IMR-90 (cell line): ENCODE results near the gene PGLYRP3.

Experiments
- BHLHE40 ChIP-seq: fragments of 150-350 bp; IDR thresholded peaks from 2 replicates; pipeline ENCODE4 v1.6.1; 2016; ENCODE audit warnings: mild to moderate bottlenecking, low read depth, low read length
- POLR2A ChIP-seq: IDR thresholded peaks from 2 replicates; pipeline ENCODE4 v1.6.1; 2012; ENCODE audit warnings: mild to moderate bottlenecking, low read depth, low read length
- RAD21 ChIP-seq: IDR thresholded peaks from 2 replicates; pipeline ENCODE4 v1.6.1; 2012; ENCODE audit warnings: low read length, improper control_type of control experiment
- RCOR1 ChIP-seq: IDR thresholded peaks from 2 replicates; pipeline ENCODE4 v1.6.1; 2012; ENCODE audit warnings: mild to moderate bottlenecking, low read length, improper control_type of control experiment; ENCODE audit not compliant: insufficient replicate concordance
- TF ChIP-seq, protein P1 (sequence below): conservative IDR thresholded peaks from 2 replicates; pipeline ENCODE4 v1.5.1; 2012; ENCODE audit warnings: mild to moderate bottlenecking, low read depth, low read length, improper control_type of control experiment

DNA sequence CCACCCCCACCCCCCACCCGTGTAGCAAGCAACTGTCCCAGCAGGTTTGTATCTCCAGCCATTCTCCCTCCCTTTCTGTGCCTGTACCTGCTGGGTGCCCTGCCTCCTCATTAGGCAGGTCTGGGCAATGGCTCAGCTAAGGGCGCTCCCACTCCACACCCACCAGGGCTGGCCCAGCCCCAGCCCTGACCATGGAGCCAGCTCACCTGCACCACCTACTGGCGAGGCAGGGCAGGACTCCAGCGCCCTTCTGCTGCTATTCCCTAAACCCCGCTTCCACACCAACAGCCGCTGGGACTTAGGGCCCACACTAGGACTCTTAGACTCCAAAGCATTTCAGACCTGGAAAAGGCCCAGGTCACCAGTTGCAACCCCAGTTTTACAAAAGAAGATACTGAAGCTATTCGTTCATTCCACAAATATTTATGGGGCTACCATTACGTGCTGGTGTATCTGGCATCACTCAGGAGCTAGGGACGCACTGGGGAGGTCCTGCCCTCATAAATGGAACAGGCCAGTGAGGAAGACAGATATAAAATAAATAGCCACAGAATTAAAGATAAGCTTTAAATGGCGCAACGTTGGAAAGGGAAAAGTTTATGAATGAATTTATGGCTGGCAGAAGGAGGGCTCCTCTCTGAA is 24.0 kb downstream of the PGLYRP3 start:
- TF ChIP-seq, protein P1, sequence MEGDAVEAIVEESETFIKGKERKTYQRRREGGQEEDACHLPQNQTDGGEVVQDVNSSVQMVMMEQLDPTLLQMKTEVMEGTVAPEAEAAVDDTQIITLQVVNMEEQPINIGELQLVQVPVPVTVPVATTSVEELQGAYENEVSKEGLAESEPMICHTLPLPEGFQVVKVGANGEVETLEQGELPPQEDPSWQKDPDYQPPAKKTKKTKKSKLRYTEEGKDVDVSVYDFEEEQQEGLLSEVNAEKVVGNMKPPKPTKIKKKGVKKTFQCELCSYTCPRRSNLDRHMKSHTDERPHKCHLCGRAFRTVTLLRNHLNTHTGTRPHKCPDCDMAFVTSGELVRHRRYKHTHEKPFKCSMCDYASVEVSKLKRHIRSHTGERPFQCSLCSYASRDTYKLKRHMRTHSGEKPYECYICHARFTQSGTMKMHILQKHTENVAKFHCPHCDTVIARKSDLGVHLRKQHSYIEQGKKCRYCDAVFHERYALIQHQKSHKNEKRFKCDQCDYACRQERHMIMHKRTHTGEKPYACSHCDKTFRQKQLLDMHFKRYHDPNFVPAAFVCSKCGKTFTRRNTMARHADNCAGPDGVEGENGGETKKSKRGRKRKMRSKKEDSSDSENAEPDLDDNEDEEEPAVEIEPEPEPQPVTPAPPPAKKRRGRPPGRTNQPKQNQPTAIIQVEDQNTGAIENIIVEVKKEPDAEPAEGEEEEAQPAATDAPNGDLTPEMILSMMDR = peak; percentile 34
- TF ChIP-seq RAD21 (no peak), POLR2A (no peak), BHLHE40 (no peak), RCOR1 (no peak)
